Ishikawa (cell line): ENCODE data around the gene GTF2H4.

Experiments
- CEBPB ChIP-seq: IDR thresholded peaks from 2 replicates; pipeline ENCODE4 v1.6.1; 2012
- CREB1 ChIP-seq: IDR thresholded peaks from 2 replicates; pipeline ENCODE4 v1.6.1; 2012; ENCODE audit warnings: low read depth
- EGR1 ChIP-seq: IDR thresholded peaks from 2 replicates; pipeline ENCODE4 v1.6.1; 2012
- EP300 ChIP-seq: IDR thresholded peaks from 2 replicates; pipeline ENCODE4 v1.6.1; 2012; ENCODE audit warnings: borderline replicate concordance
- FOXM1 ChIP-seq: IDR thresholded peaks from 2 replicates; pipeline ENCODE4 v1.6.1; 2012; ENCODE audit warnings: low read depth, borderline replicate concordance
- NFIC ChIP-seq: IDR thresholded peaks from 2 replicates; pipeline ENCODE4 v1.6.1; 2012
- RAD21 ChIP-seq: IDR thresholded peaks from 2 replicates; pipeline ENCODE4 v1.6.1; 2012; ENCODE audit warnings: low read depth
- TAF1 ChIP-seq: IDR thresholded peaks from 2 replicates; pipeline ENCODE4 v1.6.1; 2012; ENCODE audit warnings: low read depth, mild to moderate bottlenecking
- TCF12 ChIP-seq: IDR thresholded peaks from 2 replicates; pipeline ENCODE4 v1.6.1; 2012; ENCODE audit warnings: low read depth
- TEAD4 ChIP-seq: IDR thresholded peaks from 2 replicates; pipeline ENCODE4 v1.6.1; 2012
- YY1 ChIP-seq: IDR thresholded peaks from 2 replicates; pipeline ENCODE4 v1.6.1; 2012; ENCODE audit warnings: low read depth
- ZBTB7A ChIP-seq: IDR thresholded peaks from 2 replicates; pipeline ENCODE4 v1.6.1; 2012; ENCODE audit warnings: low read depth
- TF ChIP-seq, protein P1 (sequence below): IDR thresholded peaks from 2 replicates; pipeline ENCODE4 v1.6.1; 2012
- TF ChIP-seq, protein P2 (sequence below): IDR thresholded peaks from 2 replicates; pipeline ENCODE4 v1.6.1; 2012
- TF ChIP-seq, protein P3 (sequence below): IDR thresholded peaks from 2 replicates; pipeline ENCODE4 v1.6.1; 2012; ENCODE audit warnings: low read depth, mild to moderate bottlenecking

The GTF2H4 gene

DNA sequence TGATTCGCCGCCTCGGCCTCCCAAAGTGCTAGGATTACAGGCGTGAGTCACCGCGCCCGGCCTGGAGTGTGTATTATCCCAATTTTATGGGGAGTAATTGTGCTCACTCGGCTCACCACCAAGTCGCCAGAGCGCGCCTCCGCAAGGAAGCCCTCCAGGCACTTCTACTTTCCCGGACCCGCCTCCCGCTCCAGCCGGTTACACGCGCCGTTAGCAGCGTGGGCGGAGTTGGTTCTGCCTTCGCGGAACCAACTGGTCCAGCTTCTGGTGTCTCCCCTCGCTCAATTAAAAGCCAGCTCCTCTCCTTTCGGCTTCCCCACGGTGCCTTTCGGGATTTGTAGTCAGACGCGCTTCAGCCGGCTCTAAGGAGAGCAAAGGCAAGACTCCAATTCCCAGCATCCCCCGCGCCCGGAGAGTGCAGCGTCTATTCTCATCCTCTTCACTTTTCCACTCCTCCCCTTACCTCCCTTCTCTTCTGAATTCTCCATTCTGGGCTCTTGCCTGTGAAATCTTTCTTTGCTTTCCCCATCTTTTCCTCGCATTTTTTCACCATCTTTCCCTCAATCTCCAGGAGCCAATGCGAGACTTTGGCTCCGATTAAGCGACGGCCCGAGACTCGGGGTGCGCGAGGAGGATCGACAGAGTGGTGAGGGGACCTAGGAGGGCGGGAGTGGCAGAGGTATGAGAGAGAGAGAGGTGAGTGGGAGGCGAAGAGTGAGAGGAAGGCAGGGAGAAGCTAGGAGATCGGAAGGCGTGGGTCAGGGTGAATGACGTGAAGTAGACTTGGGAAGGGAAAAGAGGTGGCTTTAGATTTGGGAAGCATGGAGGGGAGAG, at the start of gene GTF2H4:
GTF2H4 (plus strand) TSS at position 450 of the 834 bp plus-strand sequence.
- TF ChIP-seq, protein P1, sequence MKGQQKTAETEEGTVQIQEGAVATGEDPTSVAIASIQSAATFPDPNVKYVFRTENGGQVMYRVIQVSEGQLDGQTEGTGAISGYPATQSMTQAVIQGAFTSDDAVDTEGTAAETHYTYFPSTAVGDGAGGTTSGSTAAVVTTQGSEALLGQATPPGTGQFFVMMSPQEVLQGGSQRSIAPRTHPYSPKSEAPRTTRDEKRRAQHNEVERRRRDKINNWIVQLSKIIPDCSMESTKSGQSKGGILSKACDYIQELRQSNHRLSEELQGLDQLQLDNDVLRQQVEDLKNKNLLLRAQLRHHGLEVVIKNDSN: peak; percentile 57
- TF ChIP-seq, protein P2, sequence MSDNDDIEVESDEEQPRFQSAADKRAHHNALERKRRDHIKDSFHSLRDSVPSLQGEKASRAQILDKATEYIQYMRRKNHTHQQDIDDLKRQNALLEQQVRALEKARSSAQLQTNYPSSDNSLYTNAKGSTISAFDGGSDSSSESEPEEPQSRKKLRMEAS: peak; percentile 81
- TF ChIP-seq CREB1 (no peak), ZBTB7A (no peak), EP300 (no peak), EGR1 (peak; percentile 98), CEBPB (no peak), FOXM1 (no peak), NFIC (peak; percentile 37; the same call in 1 of the 2 replicates), YY1 (peak; percentile 45), TCF12 (peak; percentile 68), TAF1 (peak; percentile 59; the same call in 1 of the 2 replicates)
- TF ChIP-seq, protein P3, sequence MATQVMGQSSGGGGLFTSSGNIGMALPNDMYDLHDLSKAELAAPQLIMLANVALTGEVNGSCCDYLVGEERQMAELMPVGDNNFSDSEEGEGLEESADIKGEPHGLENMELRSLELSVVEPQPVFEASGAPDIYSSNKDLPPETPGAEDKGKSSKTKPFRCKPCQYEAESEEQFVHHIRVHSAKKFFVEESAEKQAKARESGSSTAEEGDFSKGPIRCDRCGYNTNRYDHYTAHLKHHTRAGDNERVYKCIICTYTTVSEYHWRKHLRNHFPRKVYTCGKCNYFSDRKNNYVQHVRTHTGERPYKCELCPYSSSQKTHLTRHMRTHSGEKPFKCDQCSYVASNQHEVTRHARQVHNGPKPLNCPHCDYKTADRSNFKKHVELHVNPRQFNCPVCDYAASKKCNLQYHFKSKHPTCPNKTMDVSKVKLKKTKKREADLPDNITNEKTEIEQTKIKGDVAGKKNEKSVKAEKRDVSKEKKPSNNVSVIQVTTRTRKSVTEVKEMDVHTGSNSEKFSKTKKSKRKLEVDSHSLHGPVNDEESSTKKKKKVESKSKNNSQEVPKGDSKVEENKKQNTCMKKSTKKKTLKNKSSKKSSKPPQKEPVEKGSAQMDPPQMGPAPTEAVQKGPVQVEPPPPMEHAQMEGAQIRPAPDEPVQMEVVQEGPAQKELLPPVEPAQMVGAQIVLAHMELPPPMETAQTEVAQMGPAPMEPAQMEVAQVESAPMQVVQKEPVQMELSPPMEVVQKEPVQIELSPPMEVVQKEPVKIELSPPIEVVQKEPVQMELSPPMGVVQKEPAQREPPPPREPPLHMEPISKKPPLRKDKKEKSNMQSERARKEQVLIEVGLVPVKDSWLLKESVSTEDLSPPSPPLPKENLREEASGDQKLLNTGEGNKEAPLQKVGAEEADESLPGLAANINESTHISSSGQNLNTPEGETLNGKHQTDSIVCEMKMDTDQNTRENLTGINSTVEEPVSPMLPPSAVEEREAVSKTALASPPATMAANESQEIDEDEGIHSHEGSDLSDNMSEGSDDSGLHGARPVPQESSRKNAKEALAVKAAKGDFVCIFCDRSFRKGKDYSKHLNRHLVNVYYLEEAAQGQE: 0 out of 2 replicates have a peak, but pooled peaks have one; percentile 17

DNA sequence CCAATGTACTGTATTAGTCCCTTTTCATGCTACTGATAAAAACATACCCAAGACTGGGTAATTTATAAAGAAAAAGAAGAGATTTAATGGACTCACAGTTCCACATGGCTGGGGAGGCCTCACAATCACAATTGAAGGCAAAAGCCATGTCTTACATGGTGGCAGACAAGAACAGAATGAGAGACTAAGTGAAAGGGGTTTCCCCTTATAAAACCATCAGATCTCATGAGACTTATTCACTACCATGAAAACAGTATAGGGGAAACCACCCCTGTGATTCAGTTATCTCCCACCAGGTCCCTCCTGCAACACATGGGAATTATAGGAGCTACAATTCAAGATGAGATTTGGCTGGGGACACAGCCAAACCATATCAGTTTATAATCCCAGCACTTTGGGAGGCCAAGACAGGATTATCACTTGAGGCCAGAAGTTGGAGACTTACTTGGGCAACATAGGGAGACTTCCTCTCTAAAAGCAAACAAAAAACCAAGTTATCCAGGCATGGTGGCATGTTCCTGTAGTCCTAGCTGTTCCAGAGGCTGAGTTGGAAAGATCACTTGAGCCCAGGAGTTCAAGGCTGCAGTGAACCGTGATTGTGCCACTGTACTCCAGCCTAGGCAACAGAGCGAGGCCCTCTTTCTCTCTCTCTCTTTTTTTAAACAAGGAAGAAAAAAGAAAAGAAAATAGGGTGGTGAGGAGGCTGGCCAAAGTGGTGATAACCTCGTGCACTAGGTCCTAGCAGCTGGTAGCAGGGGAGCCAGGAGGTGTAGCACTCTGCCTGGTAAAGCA, 46.6 kb upstream of the GTF2H4 start:
- TF ChIP-seq TEAD4 (no peak), TAF1 (no peak), CREB1 (no peak), EP300 (no peak), NFIC (no peak), ZBTB7A (no peak), TCF12 (no peak), YY1 (no peak), FOXM1 (no peak)
- TF ChIP-seq, protein P2: no peak
- TF ChIP-seq, protein P3: no peak

DNA sequence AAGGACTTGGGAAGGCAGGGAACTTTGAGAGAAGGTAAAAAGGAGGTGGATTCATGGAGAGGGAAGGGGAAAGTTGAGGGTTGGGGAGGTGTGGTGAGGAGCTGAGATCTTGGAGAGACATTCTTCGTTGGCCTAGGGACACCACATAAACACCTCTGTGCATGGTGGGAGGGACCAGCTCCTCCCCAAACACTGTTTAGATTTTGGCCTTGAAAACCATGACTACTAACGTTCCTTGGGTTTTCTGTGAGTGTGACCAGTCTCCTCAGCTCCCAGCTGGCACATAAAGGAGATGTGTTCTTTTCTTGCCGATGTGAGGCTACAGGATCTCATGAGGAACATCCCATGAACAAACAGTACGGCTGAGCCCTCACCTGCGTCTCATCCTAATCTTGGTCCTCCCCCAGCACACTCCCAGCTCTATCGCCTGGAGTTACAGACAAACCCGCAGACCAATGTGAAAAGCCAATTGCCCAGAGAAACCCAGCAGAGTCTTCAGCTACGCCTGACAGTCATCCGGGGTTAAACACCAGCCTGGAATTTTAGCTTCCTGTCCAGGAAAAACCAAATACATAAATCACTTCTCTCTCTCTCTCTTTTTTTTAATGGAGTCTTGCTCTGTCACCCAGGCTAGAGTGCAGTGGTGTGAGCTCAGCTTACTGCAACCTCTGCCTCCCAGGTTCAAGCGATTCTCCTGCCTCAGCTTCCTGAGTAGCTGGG, 45.7 kb upstream of the GTF2H4 start:
- TF ChIP-seq CEBPB: no peak
- no peak for TF ChIP-seq NFIC
- TF ChIP-seq RAD21: no peak
- TF ChIP-seq YY1: no peak
- TF ChIP-seq ZBTB7A: no peak
- TF ChIP-seq FOXM1: no peak
- TF ChIP-seq, protein P3: no peak
- TF ChIP-seq EGR1: no peak
- TF ChIP-seq, protein P1: no peak
- TF ChIP-seq TCF12: no peak
- no peak for TF ChIP-seq TEAD4
- TF ChIP-seq, protein P2: no peak
- no peak for TF ChIP-seq EP300
- no peak for TF ChIP-seq TAF1
- no peak for TF ChIP-seq CREB1
